ENCODE measurements around the gene RAB14.
"Not testable (repeated sequence)": the region's sequence is repeated elsewhere in the genome, so short reads cannot be mapped to it uniquely, and the experiment has no call there.

RAB14 gene

GRCh38 chr9:121150188-121150587 is 51.5 kb downstream of the RAB14 start:
- no peak for DNase-seq

GRCh38 chr9:121144482-121144881 is 57.2 kb downstream of the RAB14 start:
- no peak for DNase-seq

DNA sequence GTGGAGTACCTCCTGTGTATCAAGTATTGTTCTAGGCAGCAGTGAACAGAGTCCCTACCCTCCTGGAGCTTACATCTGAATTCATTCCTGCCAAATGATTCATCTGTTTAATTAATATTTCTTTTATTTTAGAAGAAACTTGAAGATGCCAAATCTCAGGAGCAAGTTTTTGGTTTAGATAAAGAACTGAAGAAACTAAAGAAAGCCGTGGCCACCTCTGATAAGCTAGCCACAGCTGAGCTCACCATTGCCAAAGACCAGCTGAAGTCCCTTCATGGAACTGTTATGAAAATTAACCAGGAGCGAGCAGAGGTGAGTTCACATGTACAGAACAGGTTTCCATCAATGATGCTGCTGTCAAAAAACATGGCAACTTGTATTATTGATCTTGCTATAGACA is 57.9 kb downstream of the RAB14 start:
- no peak for DNase-seq

DNA sequence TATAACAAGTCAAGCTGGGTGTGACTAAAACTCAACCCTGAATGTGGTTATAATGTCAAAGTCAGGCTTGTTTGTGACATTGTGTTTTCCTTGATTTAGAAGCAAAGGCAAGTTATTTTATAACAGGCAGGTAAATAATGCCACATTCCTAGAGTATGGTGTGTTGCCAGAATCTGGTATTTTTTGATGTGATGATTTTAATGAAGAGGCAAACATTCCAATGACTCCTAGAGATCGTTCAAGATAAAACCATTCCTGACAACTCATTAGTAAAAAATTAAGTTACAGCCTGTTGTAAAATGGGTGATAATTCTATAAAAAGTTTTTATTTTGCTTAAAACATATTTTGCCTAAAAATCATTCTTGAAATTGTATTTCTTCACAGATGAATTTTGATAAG is 60.0 kb downstream of the RAB14 start:
- no peak for DNase-seq

DNA sequence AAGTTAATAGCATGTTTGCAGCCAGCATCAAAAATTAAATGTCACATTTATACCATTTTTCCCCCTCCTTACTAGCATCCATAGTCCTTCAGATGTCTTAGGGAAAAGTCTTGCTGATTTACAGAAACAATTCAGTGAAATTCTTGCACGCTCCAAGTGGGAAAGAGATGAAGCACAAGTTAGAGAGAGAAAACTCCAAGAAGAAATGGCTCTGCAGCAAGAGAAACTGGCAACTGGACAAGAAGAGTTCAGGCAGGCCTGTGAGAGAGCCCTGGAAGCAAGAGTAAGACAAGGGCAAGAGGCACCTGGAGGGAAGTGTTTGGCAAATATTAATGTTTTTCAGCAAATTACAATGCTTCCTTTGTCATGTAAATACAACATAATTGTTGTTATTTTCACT is 60.4 kb downstream of the RAB14 start:
- DNase-seq = no peak

DNA sequence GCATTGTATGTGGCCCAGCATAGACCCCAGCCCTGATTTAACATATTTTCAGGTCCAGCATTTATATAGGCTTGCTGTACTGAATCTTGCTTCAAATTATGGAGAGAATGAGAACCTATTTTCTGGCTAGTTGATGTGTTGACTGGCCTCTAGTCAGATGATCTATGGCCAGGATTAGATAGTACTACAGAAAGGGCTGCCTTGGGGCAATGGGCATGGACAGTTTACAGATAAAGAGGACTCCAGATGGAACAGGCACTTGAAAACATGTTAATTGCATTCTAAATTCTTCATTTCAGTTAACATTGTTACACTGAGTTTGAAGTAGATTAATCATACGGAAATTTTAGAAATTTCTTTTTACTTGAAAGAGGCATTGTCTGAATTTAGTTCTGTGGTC is 61.5 kb downstream of the RAB14 start:
- DNase-seq = no peak

- no peak for DNase-seq
These were observed 62.7 kb downstream of the RAB14 start for GRCh38 chr9:121138973-121139372.

DNA sequence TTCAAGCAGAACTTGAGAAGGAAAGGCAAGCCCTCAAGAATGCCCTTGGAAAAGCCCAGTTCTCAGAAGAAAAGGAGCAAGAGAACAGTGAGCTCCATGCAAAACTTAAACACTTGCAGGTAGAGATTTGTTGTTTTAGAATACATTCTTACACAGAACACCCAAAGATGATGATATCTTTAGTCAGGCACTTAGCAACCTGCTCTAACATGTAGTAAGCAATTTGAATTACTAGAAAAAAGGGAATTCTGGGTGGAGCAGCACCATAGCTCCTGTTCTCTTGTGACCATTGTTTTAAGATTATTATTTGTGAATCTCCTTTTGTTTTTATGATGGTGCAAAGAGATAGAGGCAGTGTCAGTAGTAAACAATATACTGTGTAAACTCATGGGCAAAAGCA is 63.1 kb downstream of the RAB14 start:
- DNase-seq = no peak

GRCh38 chr9:121135642-121136041 is 66.0 kb downstream of the RAB14 start:
- no peak for DNase-seq

GRCh38 chr9:121133104-121133816 is 68.4 kb downstream of the RAB14 start:
- peak; percentile 21 to 34 for DNase-seq

DNA sequence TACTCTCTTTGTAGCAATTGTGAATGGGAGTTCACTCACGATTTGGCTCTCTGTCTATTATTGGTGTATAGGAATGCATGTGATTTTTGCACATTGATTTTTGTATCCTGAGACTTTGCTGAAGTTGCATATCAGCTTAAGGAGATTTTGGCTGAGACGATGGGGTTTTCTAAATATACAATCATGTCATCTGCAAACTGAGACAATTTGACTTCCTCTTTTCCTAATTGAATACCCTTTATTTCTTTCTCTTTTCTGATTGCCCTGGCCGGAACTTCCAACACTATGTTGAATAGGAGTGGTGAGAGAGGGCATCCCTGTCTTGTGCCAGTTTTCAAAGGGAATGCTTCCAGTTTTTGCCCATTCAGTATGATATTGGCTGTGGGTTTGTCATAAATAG is 72.3 kb downstream of the RAB14 start:
- DNase-seq = not testable (repeated sequence)
